Measurements from ENCODE around the gene DUSP7. TPM values are rescaled to one million over a fixed set of nuclear protein-coding genes. Genes with fewer than 3 reads are reported as not detected.
A peak's percentile ranks its signal among the peaks of the same experiment; 100 is the strongest.

DUSP7 gene
- total RNA-seq, 4 donors from 2014 or later = 10.2 to 18.1 (median 14.7) TPM

GRCh38 chr3:52065264-52065756 lies 8.9 kb upstream of the DUSP7 start:
- no peaks in the 10 kb centered on the region for H3K9me3 ChIP-seq
- H3K4me3 ChIP-seq = no peak overlapping the region
- H3K36me3 ChIP-seq = no peaks in the 10 kb centered on the region
- peak overlapping the region in 1 of 4 donors; percentile 7 for H3K27ac ChIP-seq
- WGBS, 2 donors (ENCODE audit: low coverage in 1 of 2) = 47 to 100% methylated on average over 1 to 3 of the region's 12 CpGs
- no peaks in the 10 kb centered on the region for H3K27me3 ChIP-seq
- no peak for TF ChIP-seq EP300 (IDR thresholded peaks at IDR 0.05)
- TF ChIP-seq POLR2AphosphoS5 (IDR thresholded peaks at IDR 0.05) = no peak
- no peak for TF ChIP-seq POLR2A (IDR thresholded peaks at IDR 0.05)
- TF ChIP-seq CTCF (IDR thresholded peaks at IDR 0.05) = no peak
- peaks cover 0 to 19% (median 2%) of the 10 kb centered on the region in 3 donors for H3K4me1 ChIP-seq
- peak; percentile 11 for ATAC-seq

DNA sequence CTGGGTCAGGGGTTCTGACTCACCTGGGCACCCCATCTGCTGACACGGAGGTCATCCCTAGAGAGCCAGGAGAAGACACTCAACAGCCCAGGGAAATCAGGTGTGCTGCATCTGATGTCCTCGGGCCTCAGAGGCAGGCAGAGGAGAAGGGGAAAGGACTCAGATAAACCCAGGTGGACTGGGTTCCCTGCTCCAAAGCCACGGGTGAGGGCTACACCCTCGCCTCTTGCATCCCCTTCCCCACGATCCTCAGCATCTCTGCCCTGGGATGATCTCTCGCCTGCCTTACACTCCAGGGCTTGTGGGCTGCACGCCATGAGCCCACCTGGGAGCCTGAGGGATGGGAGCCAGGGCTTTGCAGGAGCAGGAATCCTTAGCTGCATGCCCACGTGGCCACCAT lies 8.2 kb upstream of the DUSP7 start:
- Histone ChIP-seq H3K4me3 (no peak overlapping the region), H3K4me1 (peaks cover 0 to 12% (median 0%) of the 10 kb centered on the region in 3 donors), H3K27ac (no peak overlapping the region), H3K36me3 (no peaks in the 10 kb centered on the region), H3K9me3 (no peaks in the 10 kb centered on the region), H3K27me3 (no peaks in the 10 kb centered on the region)
- TF ChIP-seq CTCF (IDR thresholded peaks at IDR 0.05) (no peak), POLR2AphosphoS5 (IDR thresholded peaks at IDR 0.05) (no peak), EP300 (IDR thresholded peaks at IDR 0.05) (no peak), POLR2A (IDR thresholded peaks at IDR 0.05) (no peak)
- ATAC-seq = no peak
- WGBS, 2 donors (ENCODE audit: low coverage in 1 of 2) = no CpG with 5 or more reads among the region's 8 CpGs

DNA sequence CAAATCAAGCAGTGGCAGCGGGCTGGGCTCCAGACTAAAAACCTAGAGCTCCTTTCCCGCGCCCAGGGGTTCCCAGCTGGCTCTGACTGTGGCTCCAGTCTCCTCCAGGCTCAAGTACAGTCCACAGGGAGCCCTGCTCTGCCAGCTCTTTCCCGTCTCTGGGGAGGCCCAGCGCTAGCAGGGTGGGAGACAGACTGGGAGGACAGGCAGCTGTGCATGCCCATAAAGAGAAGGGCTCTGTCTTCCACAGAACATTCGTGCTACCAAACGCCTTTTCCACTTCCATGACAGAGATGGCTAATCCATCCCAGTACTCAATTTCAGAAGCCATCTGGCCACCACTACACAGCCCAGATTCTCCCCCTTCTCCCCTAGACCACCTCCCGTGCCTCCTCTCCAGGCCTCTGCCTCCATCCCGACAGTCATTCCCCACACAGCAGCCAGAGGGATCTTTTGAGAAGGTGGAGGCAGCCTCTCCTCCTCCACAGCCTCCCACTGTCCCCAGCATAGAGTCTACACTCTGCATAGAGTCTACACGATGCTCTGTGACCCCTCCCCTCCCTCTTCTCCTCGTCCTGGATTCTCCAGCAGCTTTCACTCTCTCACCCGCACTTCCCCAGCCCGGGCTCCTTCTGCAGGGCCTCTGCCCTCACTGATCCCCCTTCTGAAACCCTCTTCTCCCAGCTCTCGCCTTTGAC lies 6.8 kb upstream of the DUSP7 start:
- H3K27me3 ChIP-seq = no peaks in the 10 kb centered on the region
- no peaks in the 10 kb centered on the region for H3K9me3 ChIP-seq
- TF ChIP-seq POLR2AphosphoS5 (IDR thresholded peaks at IDR 0.05) (no peak), CTCF (IDR thresholded peaks at IDR 0.05) (no peak), POLR2A (IDR thresholded peaks at IDR 0.05) (no peak), EP300 (IDR thresholded peaks at IDR 0.05) (no peak)
- no peaks in the 10 kb centered on the region for H3K36me3 ChIP-seq
- H3K27ac ChIP-seq = no peak overlapping the region
- H3K4me3 ChIP-seq = no peak overlapping the region
- ATAC-seq = no peak
- WGBS, 2 donors (ENCODE audit: low coverage in 1 of 2) = 67 to 74% methylated on average over 6 to 13 of the region's 14 CpGs
- H3K4me1 ChIP-seq = peaks cover 0 to 8% (median 0%) of the 10 kb centered on the region in 3 donors

GRCh38 chr3:52062505-52062904 lies 6.1 kb upstream of the DUSP7 start:
- WGBS, 2 donors (ENCODE audit: low coverage in 1 of 2) = 17 to 20% methylated on average over 1 to 2 of the region's 5 CpGs
- Histone ChIP-seq H3K9me3 (no peaks in the 10 kb centered on the region), H3K27me3 (no peaks in the 10 kb centered on the region), H3K4me1 (peaks cover 0 to 15% (median 0%) of the 10 kb centered on the region in 3 donors), H3K4me3 (no peak overlapping the region), H3K36me3 (no peaks in the 10 kb centered on the region), H3K27ac (no peak overlapping the region)
- no peak for TF ChIP-seq EP300 (IDR thresholded peaks at IDR 0.05)
- TF ChIP-seq POLR2AphosphoS5 (IDR thresholded peaks at IDR 0.05) = no peak
- TF ChIP-seq POLR2A (IDR thresholded peaks at IDR 0.05) = no peak
- TF ChIP-seq CTCF (IDR thresholded peaks at IDR 0.05) = no peak
- peak; percentile 32 for ATAC-seq

All from gastroesophageal sphincter (tissue), 4 donors.